Kidney (tissue), 14 donors: ENCODE data around the gene CA10. TPM values are rescaled to one million over a fixed set of nuclear protein-coding genes. Genes with fewer than 3 reads are reported as not detected.

Source experiments
- DNase-seq, 5 donors: peaks; one replicate each; pipeline ENCODE4 v3.0.0-alpha.2; 2013 to 2020
- FAIRE-seq: peaks from 2 replicates; lab custom pipeline; 2012; peaks lifted over from hg19 to GRCh38; lab: Jason Lieb, UNC
- H3K27ac ChIP-seq, 2 donors: one replicate each; pipeline ENCODE4 v1.7.0; 2013; ENCODE audit warnings: low read depth in 2 of 2, low read length in 2 of 2, inconsistent platforms in 1 of 2
- H3K27me3 ChIP-seq: one replicate; pipeline ENCODE4 v1.7.1; 2013; ENCODE audit warnings: low read length, inconsistent platforms; ENCODE audit not compliant: control insufficient read depth, insufficient read depth
- H3K36me3 ChIP-seq, 3 donors: one replicate each; pipeline versions ENCODE4 v1.7.0 to v1.7.1; 2013; ENCODE audit warnings: low read length in 3 of 3, control low read depth in 1 of 3, inconsistent platforms in 1 of 3; ENCODE audit not compliant: insufficient read depth in 3 of 3, control insufficient read depth in 2 of 3
- H3K4me1 ChIP-seq, 3 donors: one replicate each; pipeline versions ENCODE4 v1.7.0 to v1.7.1; 2013; ENCODE audit warnings: low read length in 3 of 3, inconsistent platforms in 1 of 3, low read depth in 1 of 3; ENCODE audit not compliant: control insufficient read depth in 2 of 3, insufficient read depth in 2 of 3
- H3K4me3 ChIP-seq, 3 donors: one replicate each; pipeline versions ENCODE4 v1.7.0 to v1.8.1; 2013; ENCODE audit warnings: low read length in 3 of 3, control low read depth in 1 of 3, inconsistent platforms in 1 of 3
- H3K9ac ChIP-seq, 3 donors: one replicate each; pipeline versions ENCODE4 v1.7.0 to v1.7.1; 2013; ENCODE audit warnings: low read length in 3 of 3, control low read depth in 1 of 3, inconsistent platforms in 1 of 3
- H3K9me3 ChIP-seq, 3 donors: one replicate each; pipeline versions ENCODE4 v1.7.0 to v1.7.1; 2013; ENCODE audit warnings: low read length in 3 of 3, control low read depth in 1 of 3, inconsistent platforms in 1 of 3; ENCODE audit not compliant: control insufficient read depth in 2 of 3, insufficient read depth in 1 of 3
- intact Hi-C: fragments of 100-400 bp; cut with DNase I; formaldehyde crosslinking; loops from one replicate; pipeline ENCODE4 v1.11.1; 2022
- polyA plus RNA-seq: library from polyadenylated mRNA; stranded (reverse); fragments of 350-450 nt; fragmentation: Illumina TruSeq; extraction: RNeasy Lipid Tissue Mini Kit (QIAGEN cat#74804); gene quantifications from one replicate; pipeline ENCODE4 v1.2.3, GENCODE V29; 2014; ENCODE audit warnings: low read depth, low replicate concordance; ENCODE audit not compliant: insufficient read depth
- total RNA-seq: library from RNA; stranded (reverse); fragmentation: NEBNext Ultra II Directional; extraction: Animal tissue kit (Norgen Biotek cat#: 25700); gene quantifications from one replicate; pipeline ENCODE4 v1.2.1, GENCODE V29; 2021
- TF ChIP-seq, protein P1 (sequence below): IDR thresholded peaks from 3 replicates; pipeline ENCODE4 v1.5.1; 2012; ENCODE audit warnings: mild to moderate bottlenecking, moderate library complexity, borderline replicate concordance; ENCODE audit not compliant: insufficient read depth; ENCODE audit errors: extremely low read depth
- donor health status: control.
- donor health status: control.
- donor health status: control.
- donor health status: control.
- donor health status: control.
- donor health status: DM: yes; HTN: yes; CAD: no.
- donor health status: Normal renal cell carcinoma (clear cell type).

CA10 gene
- total and polyA plus RNA-seq, 2 donors from 2014 or later, result 3.7 to 9.8 TPM

DNA sequence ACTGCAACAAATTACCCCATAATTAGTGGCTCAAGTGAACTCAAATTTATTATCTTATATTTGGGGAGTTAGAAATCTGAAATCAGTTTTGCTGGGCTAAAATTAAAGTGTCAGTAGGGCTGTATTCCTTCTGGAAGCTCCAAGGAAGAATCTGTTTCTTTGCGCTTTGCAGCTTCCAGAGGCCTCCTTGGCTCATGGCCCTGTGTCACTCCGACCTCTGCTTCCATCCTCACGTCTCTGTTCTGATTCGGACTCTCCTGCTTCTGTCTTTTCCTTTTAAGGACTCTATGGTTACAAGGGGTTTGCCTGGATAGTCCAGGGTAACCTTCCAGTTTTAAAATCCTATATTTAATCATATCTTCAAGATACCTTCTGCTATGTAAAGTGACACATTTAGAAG lies 232.1 kb downstream of the CA10 start:
- Histone ChIP-seq H3K9me3 (no peaks in the 10 kb centered on the region), H3K9ac (no peak overlapping the region), H3K27me3 (no peaks in the 10 kb centered on the region), H3K4me1 (no peaks in the 10 kb centered on the region), H3K4me3 (no peak overlapping the region), H3K27ac (no peak overlapping the region), H3K36me3 (no peaks in the 10 kb centered on the region)
- TF ChIP-seq, protein P1, sequence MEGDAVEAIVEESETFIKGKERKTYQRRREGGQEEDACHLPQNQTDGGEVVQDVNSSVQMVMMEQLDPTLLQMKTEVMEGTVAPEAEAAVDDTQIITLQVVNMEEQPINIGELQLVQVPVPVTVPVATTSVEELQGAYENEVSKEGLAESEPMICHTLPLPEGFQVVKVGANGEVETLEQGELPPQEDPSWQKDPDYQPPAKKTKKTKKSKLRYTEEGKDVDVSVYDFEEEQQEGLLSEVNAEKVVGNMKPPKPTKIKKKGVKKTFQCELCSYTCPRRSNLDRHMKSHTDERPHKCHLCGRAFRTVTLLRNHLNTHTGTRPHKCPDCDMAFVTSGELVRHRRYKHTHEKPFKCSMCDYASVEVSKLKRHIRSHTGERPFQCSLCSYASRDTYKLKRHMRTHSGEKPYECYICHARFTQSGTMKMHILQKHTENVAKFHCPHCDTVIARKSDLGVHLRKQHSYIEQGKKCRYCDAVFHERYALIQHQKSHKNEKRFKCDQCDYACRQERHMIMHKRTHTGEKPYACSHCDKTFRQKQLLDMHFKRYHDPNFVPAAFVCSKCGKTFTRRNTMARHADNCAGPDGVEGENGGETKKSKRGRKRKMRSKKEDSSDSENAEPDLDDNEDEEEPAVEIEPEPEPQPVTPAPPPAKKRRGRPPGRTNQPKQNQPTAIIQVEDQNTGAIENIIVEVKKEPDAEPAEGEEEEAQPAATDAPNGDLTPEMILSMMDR, result no peak
- FAIRE-seq (no peak), DNase-seq (peak in 1 of 5 donors; percentile 16)
- intact Hi-C loops, result no loop called here

DNA sequence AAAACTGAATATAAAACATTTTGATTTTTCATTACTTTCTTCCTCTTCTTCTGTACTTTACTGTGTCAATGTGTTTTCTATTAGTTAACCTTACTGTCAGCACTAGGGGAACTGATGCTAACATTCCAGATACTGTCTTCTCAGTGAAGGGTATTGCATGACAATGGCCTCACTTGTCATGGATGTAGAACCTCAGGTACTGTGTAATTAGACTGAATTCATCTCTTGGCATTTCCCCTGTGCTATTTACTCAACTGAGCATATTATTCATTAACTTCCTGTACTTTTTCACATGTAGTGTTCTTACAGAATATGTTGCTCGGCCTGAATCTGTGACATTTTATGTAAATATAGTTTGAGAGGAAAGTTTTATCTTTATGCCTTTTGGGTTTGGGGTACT lies 237.0 kb downstream of the CA10 start:
- DNase-seq (no peak), FAIRE-seq (no peak)
- Histone ChIP-seq H3K27ac (no peak overlapping the region), H3K36me3 (no peaks in the 10 kb centered on the region), H3K4me3 (no peak overlapping the region), H3K9ac (no peak overlapping the region), H3K27me3 (no peaks in the 10 kb centered on the region), H3K4me1 (no peaks in the 10 kb centered on the region), H3K9me3 (no peaks in the 10 kb centered on the region)
- TF ChIP-seq, protein P1, result no peak
- intact Hi-C loops, result no loop called here

DNA sequence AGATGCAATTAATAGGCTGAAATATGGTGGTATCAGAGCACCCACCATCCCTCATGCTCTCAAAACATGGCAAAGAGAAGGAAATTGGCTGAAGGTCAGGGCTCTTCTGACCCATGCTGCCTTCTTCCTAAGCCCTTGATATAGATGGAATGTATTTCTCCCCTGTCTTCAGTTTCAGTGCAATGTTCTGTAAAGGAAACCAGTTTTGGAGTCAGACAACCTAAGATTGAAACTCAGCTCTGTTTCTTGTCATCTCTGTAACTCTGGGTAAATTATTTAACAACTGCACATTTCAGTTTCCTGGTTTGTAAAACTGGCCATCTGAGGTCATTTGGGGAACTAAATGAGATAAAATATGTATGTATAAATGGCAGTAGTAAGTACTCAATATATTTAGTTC lies 243.9 kb downstream of the CA10 start:
- H3K4me3 ChIP-seq, result no peak overlapping the region
- TF ChIP-seq, protein P1, result no peak
- no peaks in the 10 kb centered on the region for H3K36me3 ChIP-seq
- no peak overlapping the region for H3K27ac ChIP-seq
- FAIRE-seq (no peak), DNase-seq (no peak)
- intact Hi-C loops, result no loop called here
- no peak overlapping the region for H3K9ac ChIP-seq
- H3K27me3 ChIP-seq, result no peaks in the 10 kb centered on the region
- H3K4me1 ChIP-seq, result no peaks in the 10 kb centered on the region
- no peaks in the 10 kb centered on the region for H3K9me3 ChIP-seq
